ENCODE data around the gene RALGAPA2.

GRCh38 chr20:20490673-20491072 lies 221.8 kb downstream of the RALGAPA2 start:
- TF ChIP-seq POLR2AphosphoS5 (IDR thresholded peaks at IDR 0.05): no peak
- no peak for TF ChIP-seq RAD21 (conservative IDR thresholded peaks at IDR 0.05)
- TF ChIP-seq EP300 (conservative IDR thresholded peaks at IDR 0.05; ENCODE audit: poor library complexity, severe bottlenecking): no peak
- no peak for TF ChIP-seq CTCF (IDR thresholded peaks at IDR 0.05; ENCODE audit: poor library complexity, severe bottlenecking)
- no peak for TF ChIP-seq MXI1 (conservative IDR thresholded peaks at IDR 0.05; ENCODE audit: poor library complexity, severe bottlenecking)
- TF ChIP-seq EZH2 (IDR thresholded peaks at IDR 0.05; ENCODE audit: borderline replicate concordance, insufficient read depth, low read length, poor library complexity, severe bottlenecking): no peak
- no peak for TF ChIP-seq TAF1 (IDR thresholded peaks at IDR 0.05; ENCODE audit: low read depth)
- no peak for TF ChIP-seq REST (IDR thresholded peaks at IDR 0.05; ENCODE audit: borderline replicate concordance)

All from neural cell (in vitro differentiated cells).